H1 (cell line): ENCODE results near the gene PDIA6. TPM values are rescaled to one million over a fixed set of nuclear protein-coding genes. Genes with fewer than 3 reads are reported as not detected.

Experiments
- CTCF ChIA-PET: fragments of 300-600 bp; sonication (Branson Sonifier 250); formaldehyde crosslinking; loops from one replicate; lab custom pipeline; 2021; ENCODE audit not compliant: partially characterized antibody; lab: Charles Lee
- POLR2A ChIA-PET: fragments of 300-600 bp; sonication (Branson Sonifier 250); formaldehyde crosslinking; loops from one replicate; lab custom pipeline; 2021; ENCODE audit warnings: inconsistent platforms; ENCODE audit not compliant: partially characterized antibody; lab: Charles Lee
- DNase-seq, 2 experiments: peaks; one replicate each; pipeline versions ENCODE4 v3.0.0 to v3.0.0-alpha.2; 2010 to 2022; ENCODE audit warnings: low spot score in 2 of 2, low read depth in 1 of 2, mixed read lengths in 1 of 2
- FAIRE-seq: peaks from 2 replicates; lab custom pipeline; 2011; peaks lifted over from hg19 to GRCh38; lab: Jason Lieb, UNC
- H2AFZ ChIP-seq: 2 replicates; pipeline ENCODE4 v1.8.1; 2012; ENCODE audit warnings: low read length, inconsistent platforms
- H2AK5ac ChIP-seq: 2 replicates; pipeline ENCODE4 v1.6.1; 2013; ENCODE audit warnings: low read depth, low read length
- H2BK120ac ChIP-seq: replicated peaks from 2 replicates; pipeline ENCODE3; 2013; ENCODE audit warnings: low read depth, low read length, inconsistent platforms
- H2BK12ac ChIP-seq: 2 replicates; pipeline ENCODE4 v1.6.1; 2013; ENCODE audit warnings: low read depth, low read length
- H2BK15ac ChIP-seq: 2 replicates; pipeline ENCODE4 v1.6.1; 2013; ENCODE audit warnings: low read length
- H2BK20ac ChIP-seq: 2 replicates; pipeline ENCODE4 v1.6.1; 2013; ENCODE audit warnings: low read length
- H2BK5ac ChIP-seq: 2 replicates; pipeline ENCODE4 v1.6.1; 2013; ENCODE audit warnings: low read depth, low read length
- H3K14ac ChIP-seq: 2 replicates; pipeline ENCODE4 v1.6.1; 2013; ENCODE audit warnings: inconsistent platforms; ENCODE audit not compliant: insufficient read length
- H3K18ac ChIP-seq: 2 replicates; pipeline ENCODE4 v1.6.1; 2013; ENCODE audit warnings: low read length; ENCODE audit errors: extremely low read depth
- H3K23ac ChIP-seq: 2 replicates; pipeline ENCODE4 v1.6.1; 2013; ENCODE audit warnings: inconsistent platforms; ENCODE audit not compliant: insufficient read length
- H3K23me2 ChIP-seq: 2 replicates; pipeline ENCODE4 v1.6.1; 2013; ENCODE audit warnings: low read depth, low read length
- H3K27ac ChIP-seq: 2 replicates; pipeline ENCODE4 v1.6.1; 2011; ENCODE audit warnings: low read depth, low read length, inconsistent platforms
- H3K27me3 ChIP-seq, 4 experiments: replicated peaks in 1 of 4; 1 replicate in 1 of 4; 2 replicates in 3 of 4; pipeline versions ENCODE4 v1.6.1 to v1.8.1; 2011 to 2013; ENCODE audit warnings: low read length in 3 of 4, mild to moderate bottlenecking in 3 of 4, inconsistent platforms in 2 of 4, mixed read lengths in 2 of 4, moderate library complexity in 1 of 4; ENCODE audit not compliant: control insufficient read depth in 3 of 4, insufficient read depth in 3 of 4; ENCODE audit errors: extremely low read depth in 1 of 4
- H3K36me3 ChIP-seq, 4 experiments: 2 replicates each; pipeline versions ENCODE4 v1.6.1 to v1.8.1; 2011 to 2013; ENCODE audit warnings: mild to moderate bottlenecking in 4 of 4, low read length in 3 of 4, moderate library complexity in 2 of 4, control low read depth in 1 of 4, inconsistent platforms in 1 of 4; ENCODE audit not compliant: insufficient read depth in 4 of 4, control insufficient read depth in 2 of 4
- H3K4ac ChIP-seq: replicated peaks from 2 replicates; pipeline ENCODE3; 2013; ENCODE audit warnings: low read length, low read depth, mixed read lengths, inconsistent platforms; ENCODE audit not compliant: insufficient read length
- H3K4me1 ChIP-seq, 4 experiments: replicated peaks in 1 of 4; 1 replicate in 1 of 4; 2 replicates in 3 of 4; pipeline versions ENCODE4 v1.6.1 to v1.8.1; 2011 to 2013; ENCODE audit warnings: low read length in 3 of 4, inconsistent platforms in 2 of 4, mixed read lengths in 1 of 4; ENCODE audit not compliant: insufficient read depth in 4 of 4, control insufficient read depth in 3 of 4
- H3K4me2 ChIP-seq, 2 experiments: 2 replicates each; pipeline versions ENCODE4 v1.6.1 to v1.8.1; 2011 to 2013; ENCODE audit warnings: low read depth in 2 of 2, low read length in 2 of 2, control low read depth in 1 of 2, inconsistent platforms in 1 of 2, mild to moderate bottlenecking in 1 of 2; ENCODE audit not compliant: insufficient read depth in 1 of 2
- H3K4me3 ChIP-seq, 4 experiments: fragments of 200-600, 300-600 bp in 1 of 4; sonication (generic), shearing (Covaris generic), sonication (Bioruptor Twin) in 1 of 4; 2 replicates each; pipeline versions ENCODE4 v1.5.1 to v1.8.1; 2011 to 2016; ENCODE audit warnings: low read length in 4 of 4, low read depth in 3 of 4, control low read depth in 2 of 4, inconsistent platforms in 2 of 4, mild to moderate bottlenecking in 2 of 4, mixed read lengths in 1 of 4, moderate library complexity in 1 of 4; ENCODE audit not compliant: insufficient read depth in 2 of 4; ENCODE audit errors: extremely low read depth in 1 of 4
- H3K56ac ChIP-seq: replicated peaks from 2 replicates; pipeline ENCODE3; 2013; ENCODE audit warnings: low read depth, mild to moderate bottlenecking, mixed read lengths, low read length, inconsistent platforms; ENCODE audit not compliant: insufficient read length
- H3K79me1 ChIP-seq: 2 replicates; pipeline ENCODE4 v1.6.1; 2013; ENCODE audit warnings: low read depth, low read length, control low read depth
- H3K79me2 ChIP-seq, 2 experiments: 2 replicates each; pipeline versions ENCODE4 v1.6.1 to v1.8.1; 2012 to 2013; ENCODE audit warnings: low read length in 2 of 2, mild to moderate bottlenecking in 2 of 2, inconsistent platforms in 1 of 2; ENCODE audit not compliant: insufficient read depth in 2 of 2, control insufficient read depth in 1 of 2
- H3K9ac ChIP-seq, 4 experiments: replicated peaks in 1 of 4; 1 replicate in 1 of 4; 2 replicates in 3 of 4; pipeline versions ENCODE4 v1.6.1 to v1.8.1; 2011 to 2013; ENCODE audit warnings: low read depth in 3 of 4, low read length in 3 of 4, control low read depth in 2 of 4, mild to moderate bottlenecking in 2 of 4, moderate library complexity in 2 of 4, inconsistent platforms in 1 of 4; ENCODE audit errors: extremely low read depth in 1 of 4
- H3K9me3 ChIP-seq, 2 experiments: 2 replicates each; pipeline versions ENCODE4 v1.6.1 to v1.8.1; 2012 to 2013; ENCODE audit warnings: mild to moderate bottlenecking in 2 of 2, moderate library complexity in 2 of 2, control low read depth in 1 of 2, inconsistent platforms in 1 of 2, low read depth in 1 of 2, low read length in 1 of 2, mixed read lengths in 1 of 2; ENCODE audit not compliant: insufficient read depth in 2 of 2
- H4K20me1 ChIP-seq, 2 experiments: replicated peaks in 1 of 2; 2 replicates each; pipeline versions ENCODE3 to v1.8.1; 2011 to 2013; ENCODE audit warnings: inconsistent platforms in 2 of 2, low read length in 2 of 2, mild to moderate bottlenecking in 1 of 2; ENCODE audit not compliant: insufficient read depth in 2 of 2, control insufficient read depth in 1 of 2
- H4K5ac ChIP-seq: 2 replicates; pipeline ENCODE4 v1.6.1; 2013; ENCODE audit warnings: low read length, low read depth, mixed read lengths, inconsistent platforms; ENCODE audit not compliant: insufficient read length
- H4K8ac ChIP-seq: 2 replicates; pipeline ENCODE4 v1.8.0; 2013; ENCODE audit warnings: mild to moderate bottlenecking, moderate library complexity, low read length, inconsistent platforms; ENCODE audit not compliant: insufficient read depth; ENCODE audit errors: extremely low read depth
- H4K91ac ChIP-seq: replicated peaks from 2 replicates; pipeline ENCODE3; 2013; ENCODE audit warnings: low read length, mixed read lengths, inconsistent platforms; ENCODE audit not compliant: insufficient read length
- RAD21 ChIP-seq, 2 experiments: IDR thresholded peaks in 1 of 2; conservative IDR thresholded peaks in 1 of 2; 2 replicates each; pipeline ENCODE4 v1.6.1; 2011; ENCODE audit warnings: low read depth in 2 of 2, low read length in 2 of 2, improper control_type of control experiment in 1 of 2, inconsistent platforms in 1 of 2, mild to moderate bottlenecking in 1 of 2, moderate library complexity in 1 of 2
- WGBS, 2 experiments: shearing (Covaris generic) in 1 of 2; methylation state at CpG; one replicate each; pipeline versions ENCODE4 v1.1.6 to v1.1.7; 2013 to 2015; ENCODE audit warnings: low lambda C conversion rate in 2 of 2, mixed read lengths in 2 of 2, inconsistent platforms in 1 of 2, low coverage in 1 of 2, missing lambda C conversion rate in 1 of 2; ENCODE audit not compliant: insufficient replicate concordance in 2 of 2, insufficient coverage in 1 of 2, insufficient read length in 1 of 2; ENCODE audit errors: extremely low coverage in 1 of 2, missing lambda C conversion rate in 1 of 2; 5-methylcytosine and 5-hydroxymethylcytosine counted together
- polyA plus RNA-seq, 7 experiments: library from polyadenylated mRNA; depleted of rRNA in 3 of 7; stranded (reverse) in 5 of 7; unstranded in 2 of 7; fragments of >200 nt in 5 of 7; fragments of 200-250 nt in 2 of 7; gene quantifications; 1 replicate in 5 of 7; 2 replicates in 1 of 7; 4 replicates in 1 of 7; pipeline versions ENCODE4 v1.2.1 to v1.2.3, GENCODE V29; 2011 to 2013; ENCODE audit warnings: missing spikeins in 2 of 7, mixed read lengths in 2 of 7
- total RNA-seq: library from RNA; stranded (reverse); fragmentation: NEBNext Ultra II Directional; extraction: Animal tissue kit (Norgen Biotek cat#: 25700); gene quantifications from 2 replicates; pipeline ENCODE4 v1.2.1, GENCODE V29; 2021

PDIA6 gene
- total and polyA plus RNA-seq, 2 of the 8 experiments (the other 6 are each of a cell fraction or from before 2014, with no cell fraction given) = 181 to 384 TPM

GRCh38 chr2:10795508-10796046 lies 17.0 kb downstream of the PDIA6 start:
- no peak overlapping the region for H3K18ac ChIP-seq
- no peak overlapping the region for H3K9ac ChIP-seq
- H3K4ac ChIP-seq = no peak overlapping the region
- no peaks in the 10 kb centered on the region for H3K23me2 ChIP-seq
- H4K5ac ChIP-seq = no peak overlapping the region
- H3K36me3 ChIP-seq = peaks cover 14 to 81% (median 46%) of the 10 kb centered on the region in 4 experiments
- DNase-seq = no peak
- peaks cover 9% of the 10 kb centered on the region for H3K79me1 ChIP-seq
- CTCF ChIA-PET = interaction anchor here (1.0 to 4.2 kb wide), 3 partner anchors 10 to 83 kb away, joined by 3 to 13 read pairs (median 3); no protein-coding TSS in a partner anchor
- H2BK5ac ChIP-seq = no peak overlapping the region
- no peak overlapping the region for H2BK15ac ChIP-seq
- no peak for FAIRE-seq
- no peak overlapping the region for H4K8ac ChIP-seq
- POLR2A ChIA-PET = no interaction called here
- peaks cover 3 to 51% of the 10 kb centered on the region in 2 experiments for H3K79me2 ChIP-seq
- 72% methylated on average over 7 of the region's 7 CpGs; no CpG with 5 or more reads in 1 of the 2 experiments for WGBS, 2 experiments
- no peak overlapping the region for H2AK5ac ChIP-seq
- H3K56ac ChIP-seq = no peak overlapping the region
- TF ChIP-seq RAD21 (IDR thresholded peaks at IDR 0.05 in 1 of 2, conservative IDR thresholded peaks at IDR 0.05 in 1 of 2; ENCODE audit: low read depth in 2 of 2, low read length in 2 of 2) = no peak
- H3K27me3 ChIP-seq = no peaks in the 10 kb centered on the region
- H3K27ac ChIP-seq = no peak overlapping the region
- H3K14ac ChIP-seq = no peak overlapping the region
- no peak overlapping the region for H4K91ac ChIP-seq
- H2AFZ ChIP-seq = no peak overlapping the region
- no peak overlapping the region for H2BK20ac ChIP-seq
- H3K23ac ChIP-seq = no peak overlapping the region
- no peak overlapping the region for H2BK12ac ChIP-seq
- no peak overlapping the region for H2BK120ac ChIP-seq
- H3K4me2 ChIP-seq = no peak overlapping the region
- peaks cover 9 to 18% of the 10 kb centered on the region in 2 experiments for H4K20me1 ChIP-seq
- H3K4me1 ChIP-seq = no peaks in the 10 kb centered on the region
- H3K9me3 ChIP-seq = no peaks in the 10 kb centered on the region
- no peak overlapping the region for H3K4me3 ChIP-seq
